ENCODE data around the gene PIBF1. TPM values are rescaled to one million over a fixed set of nuclear protein-coding genes. Genes with fewer than 3 reads are reported as not detected.
A peak's percentile ranks its signal among the peaks of the same experiment; 100 is the strongest.
"Not testable (repeated sequence)": the region's sequence is repeated elsewhere in the genome, so short reads cannot be mapped to it uniquely, and the experiment has no call there.

Gene PIBF1
- total and polyA plus RNA-seq, 5 donors from 2014 or later: 13.6 to 34.1 (median 19.8) TPM

- Mint-ChIP-seq H3K4me1 (peaks cover 18 to 31% (median 23%) of the 10 kb centered on the region in 4 donors), H3K9me3 (peaks cover 0 to 5% (median 0%) of the 10 kb centered on the region in 7 donors), H3K27me3 (no peaks in the 10 kb centered on the region), H3K27ac (no peak overlapping the region), H3K36me3 (peaks cover 52% of the 10 kb centered on the region), H3K4me3 (no peak overlapping the region)
- no peak overlapping the region for H3K27ac ChIP-seq (ENCODE audit: insufficient read depth, low read length, poor library complexity, severe bottlenecking)
- no peak for ATAC-seq (ENCODE audit: low read depth in 2 of 2)
- no peaks in the 10 kb centered on the region for H3K4me1 ChIP-seq (ENCODE audit: control insufficient read depth, insufficient read depth, low read length, poor library complexity, severe bottlenecking)
- H3K27me3 ChIP-seq (ENCODE audit: control insufficient read depth, insufficient read depth, low read length): no peaks in the 10 kb centered on the region
- H3K4me3 ChIP-seq (ENCODE audit: low read depth, low read length): no peak overlapping the region
- H3K9me3 ChIP-seq (ENCODE audit: control insufficient read depth in 2 of 2, low read length in 2 of 2): no peaks in the 10 kb centered on the region
- peaks cover 71% of the 10 kb centered on the region for H3K36me3 ChIP-seq (ENCODE audit: control insufficient read depth, insufficient read depth, low read length)
- DNase-seq: no peak
Measured at GRCh38 chr13:72798817-72799216, 16.9 kb downstream of the PIBF1 start.

- Histone ChIP-seq H3K36me3 (ENCODE audit: control insufficient read depth, insufficient read depth, low read length) (peaks cover 34% of the 10 kb centered on the region), H3K9me3 (ENCODE audit: control insufficient read depth in 2 of 2, low read length in 2 of 2) (no peaks in the 10 kb centered on the region), H3K4me1 (ENCODE audit: control insufficient read depth, insufficient read depth, low read length, poor library complexity, severe bottlenecking) (peaks cover 3% of the 10 kb centered on the region), H3K27me3 (ENCODE audit: control insufficient read depth, insufficient read depth, low read length) (no peaks in the 10 kb centered on the region), H3K27ac (ENCODE audit: insufficient read depth, low read length, poor library complexity, severe bottlenecking) (no peak overlapping the region), H3K4me3 (ENCODE audit: low read depth, low read length) (no peak overlapping the region)
- peaks cover 38% of the 10 kb centered on the region for H3K36me3 Mint-ChIP-seq
- ATAC-seq (ENCODE audit: low read depth in 2 of 2) (no peak), DNase-seq (no peak)
- H3K27me3 Mint-ChIP-seq: no peaks in the 10 kb centered on the region
- H3K9me3 Mint-ChIP-seq: peaks cover 0 to 2% (median 0%) of the 10 kb centered on the region in 7 donors
- no peak overlapping the region for H3K4me3 Mint-ChIP-seq
- peaks cover 0 to 25% (median 11%) of the 10 kb centered on the region in 4 donors for H3K4me1 Mint-ChIP-seq
- H3K27ac Mint-ChIP-seq: peak overlapping the region; percentile 17 to 68 (median 33)
Measured at GRCh38 chr13:72804301-72804700, 22.4 kb downstream of the PIBF1 start.

GRCh38 chr13:72805676-72806346 lies 23.9 kb downstream of the PIBF1 start:
- no peaks in the 10 kb centered on the region for H3K27me3 Mint-ChIP-seq
- DNase-seq: no peak
- H3K4me3 ChIP-seq (ENCODE audit: low read depth, low read length): no peak overlapping the region
- H3K27me3 ChIP-seq (ENCODE audit: control insufficient read depth, insufficient read depth, low read length): no peaks in the 10 kb centered on the region
- peaks cover 0 to 2% (median 0%) of the 10 kb centered on the region in 7 donors for H3K9me3 Mint-ChIP-seq
- ATAC-seq (ENCODE audit: low read depth in 2 of 2): no peak
- H3K4me3 Mint-ChIP-seq: no peak overlapping the region
- H3K9me3 ChIP-seq (ENCODE audit: control insufficient read depth in 2 of 2, low read length in 2 of 2): no peaks in the 10 kb centered on the region
- no peak overlapping the region for H3K27ac ChIP-seq (ENCODE audit: insufficient read depth, low read length, poor library complexity, severe bottlenecking)
- peaks cover 26% of the 10 kb centered on the region for H3K36me3 ChIP-seq (ENCODE audit: control insufficient read depth, insufficient read depth, low read length)
- peaks cover 0 to 23% (median 9%) of the 10 kb centered on the region in 4 donors for H3K4me1 Mint-ChIP-seq
- H3K4me1 ChIP-seq (ENCODE audit: control insufficient read depth, insufficient read depth, low read length, poor library complexity, severe bottlenecking): peaks cover 3% of the 10 kb centered on the region
- H3K27ac Mint-ChIP-seq: no peak overlapping the region
- peaks cover 33% of the 10 kb centered on the region for H3K36me3 Mint-ChIP-seq

GRCh38 chr13:72806514-72806913 lies 24.6 kb downstream of the PIBF1 start:
- not testable (repeated sequence) for H3K27ac Mint-ChIP-seq; H3K27me3 Mint-ChIP-seq; H3K27ac ChIP-seq (ENCODE audit: insufficient read depth, low read length, poor library complexity, severe bottlenecking); DNase-seq; H3K27me3 ChIP-seq (ENCODE audit: control insufficient read depth, insufficient read depth, low read length); ATAC-seq (ENCODE audit: low read depth in 2 of 2); H3K4me3 Mint-ChIP-seq; H3K4me3 ChIP-seq (ENCODE audit: low read depth, low read length); H3K9me3 ChIP-seq (ENCODE audit: control insufficient read depth in 2 of 2, low read length in 2 of 2); H3K4me1 ChIP-seq (ENCODE audit: control insufficient read depth, insufficient read depth, low read length, poor library complexity, severe bottlenecking); H3K9me3 Mint-ChIP-seq
- H3K36me3 ChIP-seq (ENCODE audit: control insufficient read depth, insufficient read depth, low read length): peaks cover 19% of the 10 kb centered on the region
- H3K36me3 Mint-ChIP-seq: peaks cover 30% of the 10 kb centered on the region
- H3K4me1 Mint-ChIP-seq: peaks cover 0 to 21% (median 8%) of the 10 kb centered on the region in 4 donors

- Mint-ChIP-seq H3K27me3 (no peaks in the 10 kb centered on the region), H3K9me3 (peaks cover 0 to 2% (median 0%) of the 10 kb centered on the region in 7 donors), H3K4me1 (peaks cover 0 to 10% (median 3%) of the 10 kb centered on the region in 4 donors), H3K36me3 (peaks cover 26% of the 10 kb centered on the region), H3K27ac (peak overlapping the region in 1 of 3 donors; percentile 17), H3K4me3 (no peak overlapping the region)
- ATAC-seq (ENCODE audit: low read depth in 2 of 2): no peak
- Histone ChIP-seq H3K4me3 (ENCODE audit: low read depth, low read length) (no peak overlapping the region), H3K4me1 (ENCODE audit: control insufficient read depth, insufficient read depth, low read length, poor library complexity, severe bottlenecking) (peaks cover 3% of the 10 kb centered on the region), H3K27ac (ENCODE audit: insufficient read depth, low read length, poor library complexity, severe bottlenecking) (no peak overlapping the region), H3K36me3 (ENCODE audit: control insufficient read depth, insufficient read depth, low read length) (peaks cover 14% of the 10 kb centered on the region), H3K9me3 (ENCODE audit: control insufficient read depth in 2 of 2, low read length in 2 of 2) (no peaks in the 10 kb centered on the region), H3K27me3 (ENCODE audit: control insufficient read depth, insufficient read depth, low read length) (no peaks in the 10 kb centered on the region)
- peak in 2 of 3 donors; percentile 27 to 48 for DNase-seq
Measured at GRCh38 chr13:72808917-72809500, 27.1 kb downstream of the PIBF1 start.

GRCh38 chr13:72820156-72820897 lies 38.4 kb downstream of the PIBF1 start:
- no peaks in the 10 kb centered on the region for H3K27me3 ChIP-seq (ENCODE audit: control insufficient read depth, insufficient read depth, low read length)
- H3K36me3 ChIP-seq (ENCODE audit: control insufficient read depth, insufficient read depth, low read length): peaks cover 31% of the 10 kb centered on the region
- Mint-ChIP-seq H3K4me3 (no peak overlapping the region), H3K36me3 (peaks cover 23% of the 10 kb centered on the region), H3K4me1 (peaks cover 0 to 24% (median under 1%) of the 10 kb centered on the region in 4 donors), H3K27ac (peak overlapping the region in 1 of 3 donors; percentile 6), H3K27me3 (no peaks in the 10 kb centered on the region), H3K9me3 (peaks cover 0 to 1% (median 0%) of the 10 kb centered on the region in 7 donors)
- H3K4me3 ChIP-seq (ENCODE audit: low read depth, low read length): no peak overlapping the region
- H3K27ac ChIP-seq (ENCODE audit: insufficient read depth, low read length, poor library complexity, severe bottlenecking): no peak overlapping the region
- DNase-seq (no peak), ATAC-seq (ENCODE audit: low read depth in 2 of 2) (no peak)
- no peaks in the 10 kb centered on the region for H3K4me1 ChIP-seq (ENCODE audit: control insufficient read depth, insufficient read depth, low read length, poor library complexity, severe bottlenecking)
- H3K9me3 ChIP-seq (ENCODE audit: control insufficient read depth in 2 of 2, low read length in 2 of 2): no peaks in the 10 kb centered on the region

- Mint-ChIP-seq H3K9me3 (peaks cover 0 to 1% (median 0%) of the 10 kb centered on the region in 7 donors), H3K4me3 (no peak overlapping the region), H3K27me3 (no peaks in the 10 kb centered on the region), H3K27ac (peak overlapping the region in 2 of 3 donors; percentile 6 to 82), H3K4me1 (peaks cover 0 to 24% (median under 1%) of the 10 kb centered on the region in 4 donors), H3K36me3 (peaks cover 23% of the 10 kb centered on the region)
- ATAC-seq (ENCODE audit: low read depth in 2 of 2) (no peak), DNase-seq (no peak)
- Histone ChIP-seq H3K4me3 (ENCODE audit: low read depth, low read length) (no peak overlapping the region), H3K4me1 (ENCODE audit: control insufficient read depth, insufficient read depth, low read length, poor library complexity, severe bottlenecking) (no peaks in the 10 kb centered on the region), H3K27ac (ENCODE audit: insufficient read depth, low read length, poor library complexity, severe bottlenecking) (no peak overlapping the region), H3K9me3 (ENCODE audit: control insufficient read depth in 2 of 2, low read length in 2 of 2) (no peaks in the 10 kb centered on the region), H3K27me3 (ENCODE audit: control insufficient read depth, insufficient read depth, low read length) (no peaks in the 10 kb centered on the region), H3K36me3 (ENCODE audit: control insufficient read depth, insufficient read depth, low read length) (peaks cover 32% of the 10 kb centered on the region)
Measured at GRCh38 chr13:72820898-72821279, 39.0 kb downstream of the PIBF1 start.

All from CD4-positive, CD25-positive, alpha-beta regulatory T cell (primary cell).